Esophagus mucosa (tissue), 1 donor: ENCODE measurements around the gene SLC30A7. TPM values are rescaled to one million over a fixed set of nuclear protein-coding genes. Genes with fewer than 3 reads are reported as not detected.
"Not testable (repeated sequence)": the region's sequence is repeated elsewhere in the genome, so short reads cannot be mapped to it uniquely, and the experiment has no call there.

Experiments used
- ATAC-seq: fragments of 200-7000 bp; cut with Tn5 transposase; one replicate; pipeline ENCODE4 v1.9.1; 2020
- total RNA-seq: library from RNA; stranded (reverse); gene quantifications from one replicate; pipeline ENCODE4 v1.2.4, GENCODE V29; 2023
- donor health status: DM: yes; HTN: yes; CAD: no.

The SLC30A7 gene
- total RNA-seq, 1 donor from 2014 or later = 15.9 TPM

DNA sequence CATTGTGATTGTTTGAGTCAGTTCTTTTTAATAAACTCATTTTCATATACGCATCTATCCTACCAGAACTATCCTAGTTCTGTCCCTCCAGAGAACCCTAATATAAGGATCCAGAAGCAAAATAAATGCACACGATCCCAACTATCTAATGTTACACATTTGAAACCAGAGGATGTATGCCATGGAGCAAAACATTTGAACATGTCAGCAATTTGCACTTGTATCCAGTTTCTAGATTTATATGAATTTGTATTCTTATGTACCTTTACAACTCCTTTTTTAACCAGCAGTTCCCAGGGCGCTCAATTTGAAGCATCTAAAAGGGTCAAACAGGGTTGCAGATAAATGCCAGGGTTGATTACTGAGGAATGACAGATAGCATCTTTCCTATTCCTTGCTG, 3.3 kb upstream of the SLC30A7 start:
- ATAC-seq = no peak

DNA sequence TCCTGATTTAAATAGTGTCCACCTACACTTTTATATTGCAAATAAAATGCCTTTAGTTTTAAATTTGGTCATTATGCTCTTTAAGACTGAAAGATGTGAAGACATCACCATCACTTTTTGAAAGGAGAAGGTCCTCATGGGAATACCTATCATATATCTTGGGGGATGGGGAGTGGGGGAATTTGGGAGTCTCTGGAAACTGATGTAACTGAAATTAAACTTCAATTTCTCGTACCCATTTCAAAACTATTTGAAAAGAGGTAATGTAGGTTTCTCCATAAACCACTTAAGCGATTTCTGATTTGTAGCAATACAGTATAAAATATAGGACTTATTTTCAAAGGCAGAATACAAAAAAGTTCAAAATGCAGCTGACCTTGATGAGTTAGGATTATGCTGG, 2.2 kb upstream of the SLC30A7 start:
- ATAC-seq = no peak

DNA sequence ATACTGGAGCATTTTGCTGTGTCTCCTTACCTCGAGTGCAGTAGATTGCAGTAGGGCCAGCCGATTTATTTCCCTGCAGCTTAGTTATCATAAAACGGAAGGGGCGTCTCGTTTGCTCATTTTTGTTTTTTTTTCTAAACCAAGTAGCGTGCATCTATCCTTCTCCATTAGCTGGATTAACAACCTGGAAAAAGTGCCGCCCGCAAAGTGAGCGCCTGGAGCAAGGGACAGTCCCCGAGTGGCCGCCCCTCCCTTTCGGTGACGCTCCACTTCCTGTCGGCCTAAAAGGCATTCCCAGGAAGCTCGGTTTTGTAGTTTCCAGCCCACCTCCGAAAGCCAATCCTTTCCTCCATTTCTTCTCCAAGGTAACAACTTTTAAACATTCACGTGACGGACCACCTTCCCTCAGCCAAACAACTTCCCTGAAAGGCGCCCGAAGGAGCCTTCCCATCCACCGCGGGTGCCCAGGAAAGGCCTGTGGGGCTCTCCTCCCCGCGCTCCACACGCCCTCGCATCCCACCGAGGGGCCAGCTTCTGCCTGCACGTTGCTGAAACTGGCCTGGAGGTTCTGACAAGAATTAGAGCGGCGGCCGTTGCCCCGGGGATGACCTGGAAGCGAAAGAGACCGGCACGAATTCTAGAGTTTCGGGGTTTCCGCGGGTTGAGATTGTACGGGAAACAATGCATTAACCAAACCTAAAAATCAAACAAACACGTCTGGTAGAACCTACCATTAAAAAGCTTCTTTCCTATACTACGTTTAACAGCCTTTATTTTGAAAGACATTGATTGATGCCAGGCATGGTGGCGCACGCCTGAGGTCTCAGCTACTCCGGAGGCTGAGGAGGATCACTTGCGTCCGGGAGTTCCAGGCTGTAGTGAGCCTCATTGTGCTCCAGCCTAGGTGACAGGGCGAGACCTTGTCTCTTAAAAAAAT, 1.0 kb upstream of the SLC30A7 start, which contains the start of gene EXTL2:
EXTL2 (minus strand) TSS at position 240 of the 937 bp plus-strand sequence. CDS start 6,085 bp downstream, outside the sequence.
- ATAC-seq = peak; percentile 59

DNA sequence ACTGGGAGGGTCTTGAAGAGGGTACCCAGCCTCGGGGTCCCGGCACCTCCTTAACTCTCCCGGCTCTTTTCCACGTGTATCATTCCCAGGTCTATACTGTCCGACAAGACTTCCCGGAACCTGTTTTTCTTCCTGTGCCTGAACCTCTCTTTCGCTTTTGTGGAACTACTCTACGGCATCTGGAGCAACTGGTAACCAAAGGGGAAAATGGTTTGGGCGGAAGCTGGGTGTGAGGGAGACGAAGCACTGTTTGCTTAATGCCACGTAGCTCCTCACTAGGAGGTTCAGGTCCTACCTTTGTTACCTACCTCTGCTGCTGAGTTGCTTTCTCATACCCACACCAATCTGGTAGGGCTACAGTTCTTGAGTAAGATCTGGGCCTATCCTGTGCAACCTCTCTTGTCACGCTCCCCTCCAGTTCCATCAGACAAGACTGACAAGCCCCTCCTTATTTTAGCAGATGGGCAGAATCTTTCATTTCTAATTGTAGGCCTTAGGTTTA, 642 bp downstream of the SLC30A7 start:
- ATAC-seq = peak; percentile 60

DNA sequence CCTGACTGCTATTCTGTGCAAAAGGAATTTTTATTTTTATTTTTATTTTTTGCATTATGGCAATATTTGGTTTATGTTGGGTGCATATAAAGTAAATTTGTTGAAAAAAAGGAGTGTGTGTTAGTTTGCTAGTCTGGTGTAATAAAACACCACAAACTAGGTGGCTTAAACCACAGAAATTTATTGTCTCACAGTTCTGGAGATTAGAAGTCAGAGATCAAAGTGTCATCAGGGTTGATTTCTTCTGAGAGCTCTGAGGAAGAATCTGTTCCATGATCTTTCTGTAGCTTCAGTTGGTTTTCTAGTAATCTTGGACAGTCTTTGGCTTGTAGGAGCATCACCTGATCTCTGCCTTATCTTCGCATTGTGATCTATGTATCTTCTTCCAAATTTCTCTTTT, 6.5 kb downstream of the SLC30A7 start:
- ATAC-seq = no peak

DNA sequence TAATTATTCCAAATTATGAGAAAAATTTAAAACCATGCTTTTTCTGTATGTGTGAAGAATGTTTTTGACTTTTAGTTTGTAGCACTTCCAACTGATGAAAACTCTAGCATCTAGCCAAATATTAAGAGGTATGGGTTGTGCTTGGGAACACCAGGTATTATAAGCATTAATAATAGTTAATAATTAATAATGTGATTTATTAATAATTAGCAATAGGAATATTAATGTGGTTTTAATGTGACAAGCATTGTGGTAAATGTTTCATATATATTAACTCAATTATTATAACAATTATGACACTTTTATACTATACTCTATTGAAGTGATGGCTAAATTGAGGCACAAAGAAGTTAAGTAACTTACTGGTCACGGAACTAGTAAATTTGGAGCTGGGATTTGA, 7.9 kb downstream of the SLC30A7 start:
- no peak for ATAC-seq

DNA sequence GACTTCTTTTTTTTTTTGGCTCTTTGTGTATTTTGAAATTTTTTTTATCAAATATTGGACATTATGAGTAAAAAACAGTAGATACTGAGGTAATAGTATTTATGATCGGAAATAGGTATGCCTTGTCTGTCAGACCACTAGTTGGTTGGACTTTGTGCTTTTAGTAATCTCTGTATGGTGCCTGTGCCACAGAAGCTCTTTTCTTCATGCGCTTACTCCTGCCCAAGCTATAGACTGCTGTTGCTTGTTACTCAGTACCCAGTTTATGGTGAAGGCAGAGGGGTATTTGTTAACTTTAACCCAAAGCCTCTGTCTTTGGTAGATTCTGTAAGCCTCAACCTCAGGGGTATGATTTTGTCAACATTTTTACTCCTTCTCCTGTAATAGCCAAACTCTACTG, 8.6 kb downstream of the SLC30A7 start:
- no peak for ATAC-seq

DNA sequence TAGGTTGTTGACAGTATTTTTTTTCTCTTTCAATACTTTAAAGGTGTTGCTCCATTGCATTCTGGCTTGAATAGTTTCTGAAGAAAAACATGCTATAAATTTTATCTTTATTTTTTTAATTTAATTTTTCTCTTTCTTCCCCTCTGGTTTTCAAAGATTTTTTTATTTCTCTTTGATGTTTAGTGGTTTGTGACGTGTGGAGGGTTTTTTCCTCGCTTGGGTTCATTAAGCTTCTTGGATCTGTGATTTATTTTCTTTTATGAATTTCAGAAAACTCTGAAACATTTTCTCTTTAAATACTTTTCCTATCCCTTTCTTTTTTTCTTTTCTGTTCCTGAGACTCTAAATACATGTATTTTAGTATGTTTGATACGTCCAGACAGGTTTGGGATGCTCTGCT, 9.3 kb downstream of the SLC30A7 start:
- ATAC-seq = no peak

DNA sequence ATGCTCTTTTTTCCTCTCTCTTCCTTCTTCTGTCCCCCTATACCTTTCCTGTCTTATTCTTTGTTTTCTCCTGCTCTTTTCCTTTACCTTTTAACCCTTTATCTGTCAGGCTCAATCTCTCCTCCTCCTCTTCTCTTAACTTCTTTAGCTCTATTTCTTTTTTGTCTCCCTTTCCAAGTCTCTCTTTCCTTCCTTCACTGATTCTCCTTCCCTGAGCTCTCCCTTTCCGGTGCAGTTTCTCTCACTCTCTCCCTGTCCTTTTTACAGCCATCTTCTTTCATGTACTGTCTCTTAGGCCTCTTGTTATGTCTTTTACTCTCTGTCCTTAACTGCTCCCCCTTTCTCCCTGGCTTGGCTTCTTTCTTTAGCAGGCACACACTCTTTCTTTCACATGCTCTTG, 12.0 kb downstream of the SLC30A7 start:
- no peak for ATAC-seq

DNA sequence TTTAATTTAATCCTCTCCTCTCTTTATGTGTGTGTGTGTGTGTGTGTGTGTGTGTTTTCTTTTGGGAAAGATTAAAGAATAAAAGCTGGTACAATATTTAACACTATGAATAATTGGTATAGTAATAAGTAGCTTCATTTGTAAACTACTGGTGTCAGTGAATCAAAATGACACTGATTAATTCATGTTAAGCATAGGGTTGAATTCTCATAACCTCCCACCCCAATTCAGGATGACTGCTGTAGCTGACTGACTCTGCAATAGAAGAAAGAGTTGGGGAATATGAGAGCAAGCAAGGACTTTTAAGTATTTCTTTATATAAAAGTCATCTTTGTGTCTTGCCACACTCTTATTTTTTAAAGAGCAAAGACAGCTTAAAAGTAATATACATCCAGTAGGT, 13.1 kb downstream of the SLC30A7 start:
- ATAC-seq = no peak

DNA sequence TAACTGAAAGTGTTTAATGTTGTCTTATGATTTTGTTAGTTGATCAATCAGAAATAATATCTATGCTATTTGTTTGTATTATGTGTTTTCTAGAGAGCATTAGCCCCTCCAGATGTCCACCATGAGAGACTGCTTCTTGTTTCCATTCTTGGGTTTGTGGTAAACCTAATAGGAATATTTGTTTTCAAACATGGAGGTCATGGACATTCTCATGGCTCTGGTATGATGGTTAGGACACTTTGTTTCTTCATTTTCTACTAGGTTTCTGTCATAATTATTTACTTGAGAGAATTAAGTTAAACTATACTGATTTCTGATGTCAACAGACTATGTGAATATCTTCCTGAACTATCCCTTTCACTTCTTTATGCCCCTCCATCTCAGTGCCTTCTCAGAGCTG, 16.1 kb downstream of the SLC30A7 start:
- no peak for ATAC-seq

DNA sequence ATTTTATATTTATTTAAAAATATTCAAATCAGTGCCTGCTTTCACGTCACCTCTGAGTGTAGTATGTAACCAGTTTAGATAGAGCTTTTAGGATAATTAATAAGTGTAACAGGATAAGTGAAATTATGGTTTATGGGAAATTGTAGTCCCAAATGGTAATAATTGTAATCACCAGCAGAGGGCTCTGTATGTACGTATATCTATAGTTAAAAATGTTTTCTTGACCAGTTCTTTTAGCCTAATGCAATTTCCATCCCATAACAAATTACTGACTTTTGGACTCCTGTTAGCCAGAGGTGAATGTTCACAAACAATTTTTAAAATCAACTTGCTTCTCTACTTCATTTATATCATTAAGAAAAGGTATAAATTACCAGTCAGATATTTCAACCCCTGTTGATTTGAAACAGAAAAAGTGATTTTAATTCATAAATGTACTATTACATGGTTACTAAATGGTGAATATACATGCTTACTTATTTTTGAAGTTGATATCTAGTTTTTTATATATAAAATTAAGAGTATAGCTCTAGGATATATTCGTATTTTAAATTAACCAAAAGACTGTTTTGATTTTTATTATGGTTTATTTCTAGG, 25.3 kb downstream of the SLC30A7 start:
- peak; percentile 59 for ATAC-seq

DNA sequence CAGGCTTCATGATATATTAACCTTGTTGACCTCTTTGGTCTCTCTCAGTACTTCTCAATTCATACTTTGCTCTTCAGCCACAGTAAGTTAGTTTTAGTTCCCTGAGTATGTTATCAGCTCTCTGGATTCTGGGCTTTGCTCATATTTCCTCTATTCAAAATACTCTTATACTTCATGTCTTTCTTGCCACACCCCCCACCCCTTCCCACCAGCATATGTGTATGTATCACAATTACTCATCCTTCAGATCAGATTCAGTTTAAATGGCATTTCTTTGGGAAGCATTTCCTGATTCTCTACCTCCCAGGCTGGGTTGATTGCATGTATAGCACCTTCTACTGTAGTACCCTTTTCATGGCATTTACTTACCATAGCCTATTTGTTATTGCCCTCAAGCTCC, 28.3 kb downstream of the SLC30A7 start:
- no peak for ATAC-seq

DNA sequence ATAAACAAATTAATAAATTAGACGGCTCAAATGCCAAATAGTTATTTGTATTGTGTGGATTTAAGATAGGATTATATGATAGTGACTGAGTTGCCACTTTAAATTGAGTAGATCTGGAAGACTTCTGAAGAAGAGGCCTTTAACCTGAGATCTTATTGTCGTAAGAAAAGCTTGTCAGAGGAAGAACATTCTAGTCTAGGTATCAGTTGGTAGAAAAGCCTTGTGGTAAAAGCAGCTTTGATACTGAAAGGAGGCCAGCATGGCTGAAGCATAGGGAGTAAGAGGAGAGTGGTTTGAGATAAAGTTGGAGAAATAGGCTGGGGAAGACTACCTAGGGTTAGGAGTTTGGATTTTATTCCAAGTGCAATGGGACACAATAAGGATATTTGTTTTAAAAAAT, 29.1 kb downstream of the SLC30A7 start:
- ATAC-seq = no peak

DNA sequence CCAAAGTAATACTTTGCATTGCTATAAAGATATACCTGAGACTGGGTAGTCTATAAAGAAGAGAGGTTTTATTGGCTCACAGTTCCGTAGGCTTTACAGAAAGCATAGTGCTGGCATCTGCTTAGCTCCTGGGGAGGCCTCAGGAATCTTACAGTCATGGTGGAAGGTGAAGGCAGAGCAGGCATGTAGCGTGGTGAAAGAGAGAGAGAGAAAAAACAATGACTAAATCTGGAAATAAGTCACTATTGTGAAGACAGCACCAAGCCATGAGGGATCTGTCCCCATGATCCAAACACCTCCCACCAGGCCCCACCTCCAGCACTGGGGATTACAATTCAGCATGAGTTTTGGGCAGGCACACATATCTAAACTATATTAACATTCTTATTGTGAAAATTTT, 30.4 kb downstream of the SLC30A7 start:
- no peak for ATAC-seq

DNA sequence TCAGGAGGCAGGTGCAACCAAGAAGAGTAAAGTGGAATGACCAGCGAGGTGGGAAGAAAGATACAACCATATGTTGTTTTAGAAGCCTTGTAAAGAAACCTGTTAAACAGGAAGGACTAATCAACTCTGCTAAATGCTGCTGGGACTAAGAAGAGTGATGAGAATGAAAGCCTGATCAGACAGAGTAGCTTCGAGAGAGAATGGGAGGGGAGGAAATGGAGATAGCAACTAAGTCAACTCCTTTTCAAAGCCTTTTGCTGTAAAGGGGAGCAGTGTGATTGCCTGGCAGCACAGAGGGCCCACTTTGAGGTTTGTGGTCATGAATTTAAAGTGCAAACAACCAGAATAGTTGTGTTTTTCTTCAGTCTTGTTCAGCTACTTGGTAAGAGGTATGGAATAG, 31.4 kb downstream of the SLC30A7 start:
- peak; percentile 85 for ATAC-seq

DNA sequence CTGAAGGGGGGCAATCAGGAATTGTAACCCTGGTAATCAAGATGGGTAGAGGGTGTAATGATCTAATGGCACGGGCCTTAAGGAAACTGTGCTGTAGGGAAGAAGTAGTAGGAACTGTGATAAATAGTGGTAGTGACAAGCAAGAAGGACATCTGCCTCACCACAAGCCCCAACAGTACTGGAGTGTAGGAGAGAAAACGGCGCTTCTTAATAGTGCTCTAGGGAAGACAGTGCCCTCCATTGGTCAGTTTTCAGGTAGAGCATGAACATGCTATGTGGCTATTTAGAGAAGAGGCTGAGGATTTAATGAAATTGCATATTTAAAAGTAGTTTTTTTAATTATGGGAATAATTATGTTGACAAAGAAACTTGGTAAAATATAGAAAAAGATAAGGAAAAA, 32.2 kb downstream of the SLC30A7 start:
- ATAC-seq = no peak

DNA sequence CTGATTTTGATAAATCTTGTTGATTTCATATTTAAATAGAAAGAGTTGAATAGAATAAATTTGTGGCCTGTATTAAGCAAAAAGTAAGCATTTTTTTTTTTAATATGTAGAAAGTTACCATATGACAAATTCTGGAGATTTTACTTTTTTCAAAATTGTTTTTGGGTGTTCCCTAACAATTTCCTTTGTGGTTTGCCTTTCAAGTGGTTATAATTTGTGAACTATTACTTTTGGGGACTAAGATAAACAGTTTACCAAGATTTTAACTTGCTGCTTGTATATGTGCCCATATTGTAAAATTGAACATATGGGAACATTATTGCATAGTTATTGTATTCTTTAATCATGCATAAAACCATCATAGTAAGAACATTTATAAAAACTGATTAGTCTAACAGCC, 34.6 kb downstream of the SLC30A7 start:
- ATAC-seq = no peak

DNA sequence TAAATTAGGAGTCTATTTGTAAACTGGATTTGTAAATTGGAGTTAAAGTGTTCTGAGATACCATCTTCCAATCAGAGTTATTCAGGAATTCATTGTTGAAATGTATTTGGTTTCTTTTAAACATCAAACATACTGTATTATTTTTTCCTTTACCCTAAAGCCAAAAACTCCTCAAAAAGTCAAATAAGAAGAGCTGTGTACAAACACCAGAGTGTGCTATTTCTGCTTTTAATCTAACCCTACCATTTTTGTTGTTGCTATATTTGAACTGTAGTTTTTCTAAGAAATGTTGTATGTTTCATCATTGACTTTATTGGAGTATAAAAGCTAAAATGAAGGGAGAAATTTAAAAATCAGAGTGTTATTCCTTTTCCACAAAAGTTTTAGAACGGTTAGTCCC, 35.8 kb downstream of the SLC30A7 start:
- ATAC-seq = no peak

DNA sequence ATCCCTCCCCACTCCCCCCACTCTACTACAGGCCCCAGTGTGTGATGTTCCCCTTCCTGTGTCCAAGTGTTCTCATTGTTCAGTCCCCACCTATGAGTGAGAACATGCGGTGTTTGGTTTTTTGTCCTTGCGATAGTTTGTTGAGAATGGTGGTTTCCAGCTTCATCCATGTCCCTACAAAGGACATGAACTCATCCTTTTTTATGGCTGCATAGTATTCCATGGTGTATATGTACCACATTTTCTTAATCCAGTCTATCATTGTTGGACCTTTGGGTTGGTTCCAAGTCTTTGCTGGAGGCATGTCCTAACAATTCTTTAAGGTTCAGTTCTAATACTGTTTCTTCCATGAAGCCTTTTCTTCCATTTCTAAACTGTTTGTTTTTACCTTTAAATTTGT, 37.7 kb downstream of the SLC30A7 start:
- not testable (repeated sequence) for ATAC-seq

DNA sequence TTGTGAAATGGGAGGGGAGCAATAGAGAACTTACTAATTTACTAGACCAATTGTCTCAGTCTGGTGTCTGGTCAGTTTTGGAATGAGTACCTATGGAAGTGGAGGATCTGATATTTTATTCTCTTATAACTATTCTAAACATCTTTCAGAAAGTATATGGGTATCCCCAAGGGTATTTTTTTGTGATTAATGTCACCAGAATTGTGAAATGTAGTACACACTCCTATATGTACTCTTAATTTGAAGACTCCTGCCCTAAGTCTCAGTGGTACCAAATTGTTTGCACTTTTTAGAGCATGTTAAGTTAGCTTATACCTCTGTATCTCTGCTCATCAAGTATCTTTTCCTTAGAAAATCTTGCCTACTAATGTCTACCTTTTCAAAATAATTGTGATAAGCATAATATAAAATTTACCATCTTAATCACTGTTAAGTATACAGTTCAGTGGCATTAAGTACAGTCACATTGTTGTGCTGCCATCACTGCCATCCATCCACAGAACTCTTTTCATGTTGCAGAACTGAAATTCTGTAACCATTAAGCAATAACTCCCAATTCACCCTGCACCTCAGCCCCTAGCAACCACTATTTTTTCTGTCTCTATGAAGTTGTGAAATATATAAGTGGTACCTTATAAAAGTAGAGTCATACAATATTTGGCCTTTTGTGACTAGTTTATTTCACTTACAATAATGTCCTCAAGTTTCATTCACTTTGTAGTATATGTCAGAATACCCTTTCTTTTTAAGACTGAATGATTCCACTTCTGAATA, 40.5 kb downstream of the SLC30A7 start:
- ATAC-seq = no peak

DNA sequence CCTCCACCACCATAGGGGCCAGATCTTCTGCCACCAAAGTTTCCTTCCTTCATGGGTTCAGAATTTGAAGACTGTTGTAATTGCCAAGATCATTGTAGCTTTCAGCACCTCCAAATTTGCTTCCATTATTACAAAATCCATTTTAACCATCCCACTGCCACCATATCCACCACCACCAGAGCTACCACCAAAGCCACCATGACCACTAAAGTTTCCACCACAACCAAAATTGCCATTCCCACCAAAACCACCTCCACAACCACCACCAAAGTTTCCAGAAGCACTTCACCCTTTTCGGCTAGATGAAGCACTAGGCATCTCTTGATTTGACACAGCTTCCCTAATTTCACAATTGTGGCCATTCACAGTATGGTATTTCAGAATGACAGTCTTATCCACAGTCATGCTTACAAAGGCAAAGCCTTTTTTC, 45.2 kb downstream of the SLC30A7 start:
- no peak for ATAC-seq

DNA sequence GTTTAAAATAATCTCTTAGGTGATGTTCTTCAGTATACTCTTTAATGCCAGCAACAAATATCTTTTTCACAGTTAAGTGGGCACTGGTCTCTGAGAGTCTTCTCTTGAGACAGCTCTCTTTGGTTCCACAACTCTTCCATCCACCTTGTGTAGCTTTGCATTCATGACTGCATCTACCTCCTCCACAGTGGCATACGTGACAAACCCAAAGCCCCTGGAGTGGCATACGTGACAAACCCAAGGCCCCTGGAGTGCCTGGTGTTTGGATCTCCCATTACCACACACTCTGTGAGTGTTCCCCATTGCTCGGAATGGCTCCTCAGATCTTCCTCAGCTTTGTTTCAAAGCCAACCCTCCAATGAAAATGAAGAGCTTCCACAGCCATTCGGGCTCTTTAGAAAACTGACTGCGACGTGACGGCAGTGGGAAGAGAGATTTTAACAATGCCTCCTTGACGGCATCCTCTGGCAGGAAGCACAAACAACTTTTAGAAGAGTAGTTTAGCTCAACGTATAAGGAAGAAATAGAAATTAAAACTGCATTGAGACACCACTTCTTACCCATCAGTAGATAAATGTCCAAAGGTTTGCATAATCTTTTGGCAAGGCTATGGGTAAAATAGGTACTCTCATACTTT, 45.8 kb downstream of the SLC30A7 start:
- ATAC-seq = no peak
